22Rv1 (cell line): Measurements from ENCODE around the gene HTT.

ENCODE experiments used
- H3K27ac ChIP-seq: fragments of 450-650 bp; 2 replicates; pipeline ENCODE4 v1.5.1; 2017
- ZFX ChIP-seq: fragments of 450-650 bp; IDR thresholded peaks from 2 replicates; pipeline ENCODE4 v1.6.1; 2017; ENCODE audit warnings: antibody characterized with exemption, borderline replicate concordance
- TF ChIP-seq, protein P1 (sequence below): fragments of 450-650 bp; IDR thresholded peaks from 2 replicates; pipeline ENCODE4 v1.5.1; 2017; ENCODE audit warnings: mild to moderate bottlenecking

HTT gene

GRCh38 chr4:3041192-3042142, 33.0 kb upstream of the HTT start:
- H3K27ac ChIP-seq: peak overlapping the region; percentile 64
- no peak for TF ChIP-seq ZFX
- TF ChIP-seq, protein P1, sequence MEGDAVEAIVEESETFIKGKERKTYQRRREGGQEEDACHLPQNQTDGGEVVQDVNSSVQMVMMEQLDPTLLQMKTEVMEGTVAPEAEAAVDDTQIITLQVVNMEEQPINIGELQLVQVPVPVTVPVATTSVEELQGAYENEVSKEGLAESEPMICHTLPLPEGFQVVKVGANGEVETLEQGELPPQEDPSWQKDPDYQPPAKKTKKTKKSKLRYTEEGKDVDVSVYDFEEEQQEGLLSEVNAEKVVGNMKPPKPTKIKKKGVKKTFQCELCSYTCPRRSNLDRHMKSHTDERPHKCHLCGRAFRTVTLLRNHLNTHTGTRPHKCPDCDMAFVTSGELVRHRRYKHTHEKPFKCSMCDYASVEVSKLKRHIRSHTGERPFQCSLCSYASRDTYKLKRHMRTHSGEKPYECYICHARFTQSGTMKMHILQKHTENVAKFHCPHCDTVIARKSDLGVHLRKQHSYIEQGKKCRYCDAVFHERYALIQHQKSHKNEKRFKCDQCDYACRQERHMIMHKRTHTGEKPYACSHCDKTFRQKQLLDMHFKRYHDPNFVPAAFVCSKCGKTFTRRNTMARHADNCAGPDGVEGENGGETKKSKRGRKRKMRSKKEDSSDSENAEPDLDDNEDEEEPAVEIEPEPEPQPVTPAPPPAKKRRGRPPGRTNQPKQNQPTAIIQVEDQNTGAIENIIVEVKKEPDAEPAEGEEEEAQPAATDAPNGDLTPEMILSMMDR: peak; percentile 18

DNA sequence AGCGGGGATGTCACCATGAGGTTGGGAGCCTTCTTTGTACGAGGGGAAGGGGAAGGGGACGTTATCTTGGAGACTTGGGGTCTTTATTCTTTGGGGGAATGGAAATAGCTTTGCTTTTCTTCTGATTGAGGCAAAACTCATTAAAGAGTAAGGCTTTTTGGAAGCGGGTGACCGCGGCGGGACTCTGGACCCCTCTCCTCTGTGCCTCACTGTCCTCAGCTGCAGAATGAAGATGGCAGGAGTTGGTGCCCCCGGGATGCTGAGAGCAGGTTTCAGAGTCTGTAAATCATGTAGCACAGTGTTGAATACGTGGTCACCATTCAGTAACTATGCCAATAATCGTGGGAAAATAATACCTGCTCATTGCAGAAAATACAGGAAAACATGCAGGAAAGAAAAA, 32.3 kb upstream of the HTT start:
- no peak for TF ChIP-seq ZFX
- TF ChIP-seq, protein P1: no peak
- peak overlapping the region; percentile 64 for H3K27ac ChIP-seq

- no peak overlapping the region for H3K27ac ChIP-seq
- TF ChIP-seq ZFX: no peak
- TF ChIP-seq, protein P1: no peak
Observed at GRCh38 chr4:3043282-3044020, 31.0 kb upstream of the HTT start.

DNA sequence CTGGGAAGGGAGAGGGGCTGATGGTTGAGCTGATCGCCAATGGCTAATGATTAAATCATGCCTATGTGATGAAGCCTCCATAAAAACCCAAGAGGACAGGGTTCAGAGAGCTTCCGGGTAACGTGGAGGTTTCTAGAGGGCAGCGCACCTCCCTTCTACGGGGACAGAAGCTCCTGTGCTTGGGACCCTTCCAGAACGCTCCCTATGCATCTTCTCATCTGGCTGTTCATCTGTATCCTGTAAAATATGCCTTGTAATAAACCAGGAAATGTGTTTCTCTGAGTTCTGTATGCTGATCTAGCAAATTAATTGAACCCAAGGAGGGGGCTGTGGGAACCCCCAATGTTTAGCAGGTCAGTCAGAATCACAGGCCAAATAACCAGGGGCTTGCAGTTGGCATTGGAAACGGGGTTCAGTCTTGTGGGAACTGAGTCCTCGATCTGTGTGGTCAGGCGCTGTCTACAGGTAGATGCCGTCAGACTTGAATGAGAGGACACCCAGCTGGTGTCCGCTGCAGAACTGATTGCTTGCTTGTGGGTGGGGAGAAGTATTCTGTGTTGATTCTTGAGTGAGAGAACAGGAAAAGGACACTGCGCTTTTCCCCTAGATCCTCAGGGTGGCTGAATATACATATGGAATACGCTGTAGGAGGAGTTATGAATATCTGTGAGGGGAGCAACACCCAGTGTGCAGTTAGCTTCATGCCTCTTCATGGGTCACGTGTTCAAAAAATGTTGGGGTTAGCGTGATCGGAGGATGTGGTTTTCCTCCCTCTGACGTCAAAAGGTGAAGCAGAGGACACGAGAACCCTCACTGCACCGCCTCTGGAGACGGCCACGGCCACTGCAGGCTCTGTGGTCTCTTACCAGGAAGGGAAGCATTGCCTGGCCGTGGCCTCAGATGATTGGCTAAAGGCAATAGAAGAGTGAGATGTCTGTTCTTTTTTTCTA, 29.3 kb upstream of the HTT start:
- no peak for TF ChIP-seq ZFX
- H3K27ac ChIP-seq: no peak overlapping the region

- H3K27ac ChIP-seq: no peak overlapping the region
- no peak for TF ChIP-seq ZFX
- TF ChIP-seq, protein P1: no peak
Observed at GRCh38 chr4:3046162-3046561, 28.3 kb upstream of the HTT start.

GRCh38 chr4:3046623-3047022, 27.9 kb upstream of the HTT start:
- H3K27ac ChIP-seq: no peak overlapping the region
- no peak for TF ChIP-seq ZFX
- TF ChIP-seq, protein P1: no peak
